HFFc6 (cell line): Measurements from ENCODE around the gene BTK. TPM values are rescaled to one million over a fixed set of nuclear protein-coding genes. Genes with fewer than 3 reads are reported as not detected.

Source experiments
- DNase-seq: peaks from one replicate; pipeline ENCODE4 v3.0.0-alpha.2; 2018
- H3K27ac Mint-ChIP-seq: 2 replicates; pipeline ENCODE4 v1.8.0; 2020; ENCODE audit warnings: mild to moderate bottlenecking, mixed read lengths
- H3K27me3 Mint-ChIP-seq: 2 replicates; pipeline ENCODE4 v1.8.0; 2021; ENCODE audit warnings: mild to moderate bottlenecking, moderate library complexity, mixed read lengths; ENCODE audit not compliant: insufficient read depth
- H3K36me3 Mint-ChIP-seq: 2 replicates; pipeline ENCODE4 v1.8.0; 2021; ENCODE audit warnings: low read depth, mixed read lengths
- H3K4me1 Mint-ChIP-seq: 2 replicates; pipeline ENCODE4 v1.8.0; 2020; ENCODE audit warnings: low read depth, mixed read lengths
- H3K4me3 Mint-ChIP-seq: 2 replicates; pipeline ENCODE4 v1.8.0; 2020; ENCODE audit warnings: mild to moderate bottlenecking, moderate library complexity, mixed read lengths
- H3K9me3 Mint-ChIP-seq: 2 replicates; pipeline ENCODE4 v1.8.0; 2020; ENCODE audit warnings: mild to moderate bottlenecking, mixed read lengths
- CTCF ChIP-seq: fragments of 200-600 bp; sonication (generic); IDR thresholded peaks from 2 replicates; pipeline ENCODE4 v1.5.0; 2021; ENCODE audit warnings: antibody characterized with exemption, mild to moderate bottlenecking
- total RNA-seq, 6 experiments: library from RNA; stranded (reverse); fragmentation: NEBNext Ultra II Directional; extraction: Animal tissue kit (Norgen Biotek cat#: 25700); gene quantifications; 2 replicates in 1 of 6; 3 replicates in 5 of 6; pipeline ENCODE4 v1.2.3, GENCODE V29; 2021

The BTK gene
- total RNA-seq, 6 experiments from 2014 or later = not detected

- H3K9me3 Mint-ChIP-seq = no peaks in the 10 kb centered on the region; the same call in 1 of the 2 replicates
- peak overlapping the region; percentile 96 for H3K4me3 Mint-ChIP-seq
- H3K36me3 Mint-ChIP-seq = peaks cover 32% of the 10 kb centered on the region
- H3K27ac Mint-ChIP-seq = peak overlapping the region; percentile 57
- peaks cover 28% of the 10 kb centered on the region for H3K4me1 Mint-ChIP-seq
- no peak for TF ChIP-seq CTCF
- H3K27me3 Mint-ChIP-seq = no peaks in the 10 kb centered on the region
- no peak for DNase-seq
Observed at GRCh38 chrX:101393530-101394305, 7.7 kb upstream of the BTK start.

GRCh38 chrX:101391831-101392230 is 5.8 kb upstream of the BTK start:
- H3K9me3 Mint-ChIP-seq = no peaks in the 10 kb centered on the region; the same call in 1 of the 2 replicates
- peaks cover 2% of the 10 kb centered on the region; the same call in 1 of the 2 replicates for H3K27me3 Mint-ChIP-seq
- peak overlapping the region; percentile 96 for H3K4me3 Mint-ChIP-seq
- H3K4me1 Mint-ChIP-seq = peaks cover 28% of the 10 kb centered on the region
- TF ChIP-seq CTCF = no peak
- peaks cover 32% of the 10 kb centered on the region for H3K36me3 Mint-ChIP-seq
- DNase-seq = no peak
- peak overlapping the region; percentile 96 for H3K27ac Mint-ChIP-seq

- H3K4me3 Mint-ChIP-seq = peak within 1 kb of the TSS; percentile 96
- H3K27ac Mint-ChIP-seq = peak within 1 kb of the TSS; percentile 96
- peaks cover 8% of the 10 kb centered on the region for H3K27me3 Mint-ChIP-seq
- H3K4me1 Mint-ChIP-seq = peaks cover 28% of the 10 kb centered on the region
- H3K36me3 Mint-ChIP-seq = peaks cover 32% of the 10 kb centered on the region
- H3K9me3 Mint-ChIP-seq = no peaks in the 10 kb centered on the region; the same call in 1 of the 2 replicates
- TF ChIP-seq CTCF = peak; percentile 77
- DNase-seq = peak; percentile 83
Observed at GRCh38 chrX:101390664-101391525, 4.9 kb upstream of the BTK start, which contains the start of gene RPL36A. TSS of gene RPL36A (plus strand) at chrX:101391011. CDS start at chrX:101391044, 33 bp downstream.

GRCh38 chrX:101388604-101389003 is 2.6 kb upstream of the BTK start:
- DNase-seq = no peak
- Mint-ChIP-seq H3K4me3 (no peak overlapping the region), H3K36me3 (peaks cover 28% of the 10 kb centered on the region), H3K27ac (no peak overlapping the region), H3K9me3 (no peaks in the 10 kb centered on the region; the same call in 1 of the 2 replicates), H3K27me3 (peaks cover 14% of the 10 kb centered on the region), H3K4me1 (peaks cover 23% of the 10 kb centered on the region)
- TF ChIP-seq CTCF = no peak

GRCh38 chrX:101386542-101386885 is 523 bp upstream of the BTK start:
- Mint-ChIP-seq H3K27ac (no peak overlapping the region), H3K4me1 (peaks cover 4% of the 10 kb centered on the region; the same call in 1 of the 2 replicates), H3K9me3 (no peaks in the 10 kb centered on the region; the same call in 1 of the 2 replicates), H3K27me3 (peaks cover 14% of the 10 kb centered on the region), H3K4me3 (no peak overlapping the region), H3K36me3 (peaks cover 7% of the 10 kb centered on the region)
- no peak for DNase-seq
- TF ChIP-seq CTCF = no peak
